HG03575 (cell line): ENCODE results near the gene PDE8B.
"Not testable (repeated sequence)": the region's sequence is repeated elsewhere in the genome, so short reads cannot be mapped to it uniquely, and the experiment has no call there.

Experiments
- ATAC-seq: cut with Tn5 transposase; IDR thresholded peaks from one replicate; pipeline ENCODE4 v1.9.1; 2021; ENCODE audit not compliant: unreplicated experiment, insufficient number of reproducible peaks, low FRiP score; ENCODE audit errors: extremely low read depth

The PDE8B gene

GRCh38 chr5:77449277-77449676 lies 238.8 kb downstream of the PDE8B start:
- no peak for ATAC-seq

GRCh38 chr5:77449981-77450380 lies 239.5 kb downstream of the PDE8B start:
- no peak for ATAC-seq

- ATAC-seq = no peak
Measured at GRCh38 chr5:77452351-77452750, 241.9 kb downstream of the PDE8B start.

GRCh38 chr5:77454123-77454522 lies 243.6 kb downstream of the PDE8B start:
- ATAC-seq = no peak

GRCh38 chr5:77461287-77461686 lies 250.8 kb downstream of the PDE8B start:
- no peak for ATAC-seq

GRCh38 chr5:77463905-77464304 lies 253.4 kb downstream of the PDE8B start:
- ATAC-seq = no peak

GRCh38 chr5:77468875-77469274 lies 258.4 kb downstream of the PDE8B start:
- ATAC-seq = not testable (repeated sequence)

DNA sequence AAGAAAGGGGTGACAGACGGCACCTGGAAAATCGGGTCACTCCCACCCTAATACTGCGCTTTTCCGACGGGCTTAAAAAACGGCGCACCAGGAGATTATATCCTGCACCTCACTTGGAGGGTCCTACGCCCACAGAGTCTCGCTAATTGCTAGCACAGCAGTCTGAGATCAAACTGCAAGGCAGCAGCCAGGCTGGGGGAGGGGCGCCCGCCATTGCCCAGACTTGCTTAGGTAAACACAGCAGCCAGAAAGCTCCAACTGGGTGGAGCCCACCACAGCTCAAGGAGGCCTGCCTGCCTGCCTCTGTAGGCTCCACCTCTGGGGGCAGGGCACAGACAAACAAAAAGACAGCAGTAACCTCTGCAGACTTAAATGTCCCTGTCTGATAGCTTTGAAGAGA lies 264.6 kb downstream of the PDE8B start:
- not testable (repeated sequence) for ATAC-seq
